Renal cortical epithelial cell (primary cell): ENCODE results near the gene SLC5A9. TPM values are rescaled to one million over a fixed set of nuclear protein-coding genes. Genes with fewer than 3 reads are reported as not detected.
"Not testable (repeated sequence)": the region's sequence is repeated elsewhere in the genome, so short reads cannot be mapped to it uniquely, and the experiment has no call there.

Experiments
- DNase-seq: peaks from one replicate; pipeline ENCODE4 v3.0.0-alpha.2; 2011; ENCODE audit warnings: low read depth
- total RNA-seq: library from RNA; depleted of rRNA; stranded (reverse); fragments of >200 nt; gene quantifications from 2 replicates; pipeline ENCODE4 v1.2.3, GENCODE V29; 2014

The SLC5A9 gene
- total RNA-seq, result 0.35 and 1.6 TPM in 2 replicates

GRCh38 chr1:48222501-48223242 lies at the start of gene SLC5A9:
Gene SLC5A9, plus strand, starts transcription at chr1:48222716. Its CDS starts 21 bp downstream, at chr1:48222737.
- peak; percentile 88 for DNase-seq

- no peak for DNase-seq
These were observed 47.4 kb upstream of the SLC5A9 start for GRCh38 chr1:48175116-48175515.

DNA sequence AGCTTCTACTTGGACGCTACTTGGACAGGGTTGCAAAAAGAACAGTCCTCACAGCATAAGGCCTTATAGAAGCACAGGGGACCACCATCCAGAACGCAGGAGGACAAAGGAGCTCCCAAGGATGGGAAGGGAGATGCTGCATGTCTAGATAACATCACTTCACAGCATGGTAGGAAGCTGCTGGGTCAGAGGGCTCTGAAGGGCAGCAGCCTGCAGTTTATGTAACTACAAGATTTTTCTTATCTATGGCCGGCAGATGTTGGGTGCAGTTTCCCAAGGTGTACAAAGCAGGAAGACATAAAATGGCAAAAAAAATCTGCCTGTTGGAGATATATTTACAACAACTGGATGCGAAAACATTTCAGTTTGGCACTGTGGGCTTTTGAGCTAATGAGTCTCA lies 45.3 kb upstream of the SLC5A9 start:
- no peak for DNase-seq

GRCh38 chr1:48181669-48182367 lies 40.7 kb upstream of the SLC5A9 start:
- peak; percentile 73 for DNase-seq

DNA sequence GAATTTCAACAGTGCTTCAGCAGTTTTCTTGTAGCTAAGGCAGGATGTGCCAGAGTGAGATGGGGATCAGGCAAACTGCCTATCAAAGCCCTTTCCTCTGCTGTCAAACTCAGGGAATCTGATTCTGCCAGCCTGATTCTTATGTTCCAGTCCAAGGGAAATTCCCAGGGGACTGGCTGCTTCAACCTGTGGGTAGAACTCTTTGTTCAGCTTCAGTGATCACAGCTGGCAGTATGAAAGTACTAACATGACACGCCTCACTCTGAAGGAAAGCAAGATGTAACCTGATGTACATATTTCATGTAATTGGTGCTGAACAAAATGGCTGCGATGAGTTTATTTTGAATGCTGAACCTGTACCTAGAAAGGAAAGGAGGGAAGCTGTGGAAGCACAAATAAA lies 40.1 kb upstream of the SLC5A9 start:
- DNase-seq, result peak; percentile 88

GRCh38 chr1:48186306-48186839 lies 36.1 kb upstream of the SLC5A9 start:
- no peak for DNase-seq

- DNase-seq, result no peak
These were observed 34.5 kb upstream of the SLC5A9 start for GRCh38 chr1:48187969-48188563.

DNA sequence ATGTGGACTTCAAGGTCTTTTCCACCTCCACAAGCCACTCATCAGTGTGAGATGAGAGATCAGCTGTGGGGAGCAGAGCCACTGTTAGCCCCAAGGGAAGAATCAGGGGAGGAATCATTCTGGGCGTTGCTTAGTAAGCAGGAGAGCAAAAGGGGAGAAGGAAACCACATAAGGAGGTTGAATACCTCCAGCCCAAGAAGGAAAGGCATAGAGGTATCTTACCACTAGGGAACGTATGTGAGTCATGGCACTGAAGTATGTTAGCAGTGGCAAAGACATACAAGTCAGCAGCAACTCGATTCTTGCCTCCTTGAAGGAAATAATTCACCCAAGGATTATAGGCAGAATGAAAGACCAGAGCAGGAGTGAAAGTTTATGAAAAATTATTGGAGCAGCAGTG lies 31.6 kb upstream of the SLC5A9 start:
- DNase-seq, result no peak

DNA sequence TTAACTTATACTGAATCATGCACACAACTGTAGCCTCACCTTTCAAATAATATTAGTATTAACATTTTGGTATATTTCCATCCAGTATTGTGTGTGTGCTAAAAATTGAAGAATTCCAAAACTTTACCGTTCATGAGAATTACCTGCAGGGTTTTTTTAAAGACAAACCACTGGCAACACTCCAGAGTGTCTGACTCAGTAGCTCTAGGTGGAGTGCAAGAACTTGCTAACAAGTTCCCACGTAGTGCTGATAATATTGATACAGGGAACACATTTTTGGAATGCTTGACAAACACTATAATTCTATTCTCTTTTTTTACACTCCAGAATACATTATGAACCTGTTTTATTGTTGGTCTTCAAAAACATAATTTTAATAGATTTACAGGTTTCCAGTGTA lies 27.7 kb upstream of the SLC5A9 start:
- DNase-seq, result peak; percentile 67

DNA sequence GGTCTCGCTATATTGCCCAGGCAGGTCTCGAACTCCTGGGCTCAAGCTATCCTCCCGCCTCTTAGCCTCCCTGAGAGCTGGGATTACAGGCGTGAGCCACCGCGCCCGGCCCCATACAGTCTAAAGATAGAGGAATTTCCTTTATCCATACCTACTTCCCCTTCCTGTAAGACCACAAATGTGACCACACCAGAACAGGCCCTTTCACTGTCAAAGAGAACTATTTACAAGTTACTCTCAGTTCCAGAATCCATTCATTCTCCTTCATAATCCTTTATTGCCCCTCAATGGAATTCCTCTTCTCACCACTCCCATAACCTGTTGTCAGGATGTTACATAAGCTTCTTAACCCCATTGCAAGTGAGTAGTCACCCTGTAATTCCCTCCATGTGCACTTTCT lies 26.3 kb upstream of the SLC5A9 start:
- DNase-seq, result peak; percentile 42

GRCh38 chr1:48198970-48199369 lies 23.5 kb upstream of the SLC5A9 start:
- DNase-seq, result no peak

- DNase-seq, result peak; percentile 52
These were observed 22.2 kb upstream of the SLC5A9 start for GRCh38 chr1:48200166-48200900.

DNA sequence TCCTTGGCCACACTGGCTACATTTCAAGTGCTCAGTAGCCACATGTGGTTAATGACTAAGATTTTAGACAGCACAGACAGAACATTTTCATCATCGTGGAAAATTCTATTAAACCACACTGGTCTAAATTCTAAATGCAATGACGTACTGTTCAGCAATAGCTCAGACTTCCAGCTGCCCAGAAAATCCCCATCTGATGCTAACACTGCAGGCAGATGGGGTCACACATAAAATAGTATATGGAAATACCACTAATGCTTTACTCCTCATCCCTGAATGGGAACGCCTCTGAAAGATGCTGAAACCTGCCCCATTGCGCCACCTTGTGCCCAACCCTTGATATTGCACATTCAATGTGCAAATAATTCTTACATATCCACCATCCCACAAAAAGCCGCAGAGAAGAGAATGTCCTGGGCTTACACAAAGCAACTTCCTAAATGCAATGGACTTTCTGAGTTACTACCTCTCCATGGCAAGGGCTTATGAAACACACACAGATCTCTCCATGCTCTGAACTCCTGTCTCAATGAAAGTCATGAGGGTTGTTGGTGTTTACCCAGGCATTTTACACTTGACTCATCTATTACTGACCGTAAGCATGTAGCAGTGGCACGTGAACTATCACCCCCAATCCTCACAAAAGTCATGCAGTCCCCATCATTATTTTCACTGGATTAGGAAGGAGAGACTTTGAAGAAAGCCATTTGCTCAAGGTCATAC lies 20.3 kb upstream of the SLC5A9 start:
- DNase-seq, result peak; percentile 98

GRCh38 chr1:48203287-48203900 lies 19.1 kb upstream of the SLC5A9 start:
- no peak for DNase-seq

DNA sequence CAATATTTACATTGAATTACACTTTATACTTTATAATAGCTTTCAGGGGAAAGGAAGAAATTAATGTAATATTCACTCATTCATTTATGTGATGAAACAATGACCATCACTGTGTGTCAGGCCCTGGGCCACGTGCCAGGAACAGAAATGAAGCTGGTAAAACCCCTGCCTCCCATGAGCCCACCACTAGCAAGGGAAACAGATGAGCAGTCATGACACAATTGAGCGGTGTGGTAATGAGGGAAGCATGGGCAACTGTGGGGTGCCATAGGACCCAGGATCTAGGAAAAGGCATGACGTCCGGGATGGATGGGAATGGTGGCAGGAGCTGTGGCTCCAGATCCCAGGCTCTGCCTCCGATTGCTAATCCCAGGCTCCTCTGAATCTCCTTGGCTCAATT lies 17.0 kb upstream of the SLC5A9 start:
- DNase-seq, result no peak

- DNase-seq, result no peak
These were observed 16.1 kb upstream of the SLC5A9 start for GRCh38 chr1:48206371-48206770.

DNA sequence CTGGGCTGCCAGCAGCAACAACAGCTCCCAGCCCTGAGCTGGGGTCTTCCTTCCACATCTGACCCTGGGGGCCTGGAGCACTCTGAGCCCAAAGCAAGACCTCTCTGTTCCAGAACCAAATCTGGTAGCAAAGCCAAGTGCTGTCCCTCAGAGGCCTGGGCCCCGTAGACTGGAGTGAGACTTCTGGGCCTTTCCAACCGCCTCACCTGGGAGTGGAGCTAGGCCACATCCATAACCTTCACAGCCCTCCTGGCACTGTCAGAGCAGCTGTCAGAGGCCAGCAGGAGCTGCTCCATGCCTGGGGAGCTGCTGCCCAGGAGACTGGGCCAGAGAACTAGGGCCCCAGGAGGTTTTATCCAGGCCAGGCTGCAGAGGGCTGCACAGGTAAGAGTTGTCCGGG lies 15.4 kb upstream of the SLC5A9 start:
- DNase-seq, result no peak

- DNase-seq, result no peak
These were observed 14.9 kb upstream of the SLC5A9 start for GRCh38 chr1:48207536-48208075.

GRCh38 chr1:48208251-48208650 lies 14.3 kb upstream of the SLC5A9 start:
- no peak for DNase-seq

- DNase-seq, result no peak
These were observed 13.9 kb upstream of the SLC5A9 start for GRCh38 chr1:48208652-48209051.

GRCh38 chr1:48213462-48213861 lies 9.1 kb upstream of the SLC5A9 start:
- not testable (repeated sequence) for DNase-seq
